PC-9 (cell line): ENCODE results near the gene COQ9. TPM values are rescaled to one million over a fixed set of nuclear protein-coding genes. Genes with fewer than 3 reads are reported as not detected.
"Not testable (repeated sequence)": the region's sequence is repeated elsewhere in the genome, so short reads cannot be mapped to it uniquely, and the experiment has no call there.

Experiments used
- BruUV-seq: library from RNA; stranded (reverse); fragments of 400-500 nt; replicated peaks from 2 replicates; lab custom pipeline; 2021; lab: Mats Ljungman, UMichigan
- CTCF ChIA-PET: fragments of 300-600 bp; sonication (Branson Sonifier 250); formaldehyde crosslinking; loops from one replicate; lab custom pipeline; 2022; ENCODE audit warnings: antibody characterized with exemption; lab: Charles Lee
- POLR2A ChIA-PET: fragments of 300-600 bp; sonication (Branson Sonifier 250); formaldehyde crosslinking; loops from one replicate; lab custom pipeline; 2022; ENCODE audit warnings: antibody characterized with exemption; ENCODE audit not compliant: unreplicated experiment; lab: Charles Lee
- DNase-seq, 2 experiments: peaks; one replicate each; pipeline versions ENCODE4 v3.0.0 to v3.0.0-alpha.2; 2015 to 2022; ENCODE audit warnings: mixed read lengths in 1 of 2
- H2AFZ ChIP-seq: fragments of 200-600 bp; sonication (generic); 2 replicates; pipeline ENCODE4 v1.8.1; 2017; ENCODE audit warnings: antibody characterized with exemption
- H3F3A ChIP-seq: fragments of 200-600 bp; sonication (generic); 2 replicates; pipeline ENCODE4 v1.8.1; 2017; ENCODE audit warnings: antibody characterized with exemption, mild to moderate bottlenecking, low read depth; ENCODE audit not compliant: insufficient read depth
- H3K27ac ChIP-seq: fragments of 200-600 bp; sonication (generic); 2 replicates; pipeline ENCODE4 v1.6.1; 2016; ENCODE audit warnings: mixed run types
- H3K27me3 ChIP-seq: fragments of 200-600 bp; sonication (generic); 2 replicates; pipeline ENCODE4 v1.6.1; 2016; ENCODE audit warnings: low read depth, mixed run types; ENCODE audit not compliant: insufficient read depth
- H3K36me3 ChIP-seq: fragments of 200-600 bp; sonication (generic); 2 replicates; pipeline ENCODE4 v1.6.1; 2016; ENCODE audit warnings: low read depth, mixed run types
- H3K4me1 ChIP-seq: fragments of 200-600 bp; sonication (generic); replicated peaks from 2 replicates; pipeline ENCODE4 v1.6.1; 2016; ENCODE audit warnings: mixed run types; ENCODE audit not compliant: insufficient read depth
- H3K4me2 ChIP-seq: fragments of 200-600 bp; sonication (generic); 2 replicates; pipeline ENCODE4 v1.6.1; 2017; ENCODE audit warnings: mixed run types
- H3K4me3 ChIP-seq: fragments of 200-600 bp; sonication (generic); 2 replicates; pipeline ENCODE4 v1.6.1; 2016; ENCODE audit warnings: mixed run types
- H3K79me2 ChIP-seq: fragments of 200-600 bp; sonication (generic); 2 replicates; pipeline ENCODE4 v1.6.1; 2017; ENCODE audit warnings: low read depth, mixed run types
- H3K9me2 ChIP-seq: fragments of 200-600 bp; sonication (generic); 2 replicates; pipeline ENCODE4 v1.8.1; 2017; ENCODE audit warnings: mild to moderate bottlenecking; ENCODE audit not compliant: insufficient read depth
- H3K9me3 ChIP-seq: fragments of 200-600 bp; sonication (generic); 2 replicates; pipeline ENCODE4 v1.8.1; 2016; ENCODE audit warnings: low read depth; ENCODE audit not compliant: insufficient read depth
- H4K20me1 ChIP-seq: fragments of 200-600 bp; sonication (generic); 2 replicates; pipeline ENCODE4 v1.8.1; 2017; ENCODE audit not compliant: insufficient read depth
- CTCF ChIP-seq: fragments of 200-600 bp; sonication (generic); conservative IDR thresholded peaks from 2 replicates; pipeline ENCODE4 v1.6.1; 2017; ENCODE audit warnings: mixed run types, antibody characterized with exemption, mild to moderate bottlenecking, moderate library complexity
- EZH2 ChIP-seq: fragments of 200-600 bp; sonication (generic); IDR thresholded peaks from 2 replicates; pipeline ENCODE4 v1.8.0; 2017; ENCODE audit warnings: antibody characterized with exemption, low read depth
- intact Hi-C: fragments of 100-400 bp; cut with micrococcal nuclease; formaldehyde crosslinking; loops from one replicate; pipeline ENCODE4 v1.10.0; 2022; ENCODE audit not compliant: unreplicated experiment
- total RNA-seq: library from RNA; stranded (reverse); gene quantifications from 2 replicates; pipeline ENCODE4 v1.2.3, GENCODE V29; 2021

The COQ9 gene
- total RNA-seq, 1 experiment from 2014 or later = 58.3 TPM

- no peak for DNase-seq
- H3K4me1 ChIP-seq = no peaks in the 10 kb centered on the region
- H4K20me1 ChIP-seq = no peaks in the 10 kb centered on the region
- no peaks in the 10 kb centered on the region for H3K79me2 ChIP-seq
- intact Hi-C loops = no loop called here
- H3K9me3 ChIP-seq = no peaks in the 10 kb centered on the region
- CTCF ChIA-PET = no interaction called here
- no peaks in the 10 kb centered on the region for H3K9me2 ChIP-seq
- no peak overlapping the region for H3K4me3 ChIP-seq
- no peak overlapping the region for H3K4me2 ChIP-seq
- no peaks in the 10 kb centered on the region for H3F3A ChIP-seq
- BruUV-seq = no TSS peak
- no peaks in the 10 kb centered on the region for H3K27me3 ChIP-seq
- no peaks in the 10 kb centered on the region for H3K36me3 ChIP-seq
- TF ChIP-seq CTCF (no peak), EZH2 (no peak)
- no peak overlapping the region for H3K27ac ChIP-seq
- no peak overlapping the region for H2AFZ ChIP-seq
- POLR2A ChIA-PET = no interaction called here
Measured at GRCh38 chr16:57497121-57497520, 49.8 kb downstream of the COQ9 start.

GRCh38 chr16:57498031-57498430, 50.8 kb downstream of the COQ9 start:
- intact Hi-C loops = no loop called here
- Histone ChIP-seq H3K36me3 (no peaks in the 10 kb centered on the region), H3K9me2 (no peaks in the 10 kb centered on the region), H3K4me1 (no peaks in the 10 kb centered on the region), H3K4me2 (no peak overlapping the region), H2AFZ (no peak overlapping the region), H3F3A (no peaks in the 10 kb centered on the region), H3K27me3 (no peaks in the 10 kb centered on the region), H4K20me1 (no peaks in the 10 kb centered on the region), H3K79me2 (no peaks in the 10 kb centered on the region), H3K9me3 (no peaks in the 10 kb centered on the region), H3K4me3 (no peak overlapping the region), H3K27ac (no peak overlapping the region)
- no peak for TF ChIP-seq CTCF
- POLR2A ChIA-PET = no interaction called here
- CTCF ChIA-PET = no interaction called here
- no peak for DNase-seq
- no TSS peak for BruUV-seq

- BruUV-seq, CTCF ChIA-PET, H2AFZ ChIP-seq, H3K4me3 ChIP-seq, POLR2A ChIA-PET, DNase-seq, H3K27me3 ChIP-seq, H3K4me2 ChIP-seq, H3F3A ChIP-seq, H3K79me2 ChIP-seq, H3K27ac ChIP-seq, H3K9me3 ChIP-seq, H3K36me3 ChIP-seq, H4K20me1 ChIP-seq, H3K9me2 ChIP-seq, intact Hi-C loops, H3K4me1 ChIP-seq: not testable (repeated sequence)
Measured at GRCh38 chr16:57499941-57500340, 52.7 kb downstream of the COQ9 start.

- H3K27ac ChIP-seq = no peak overlapping the region
- no peak for TF ChIP-seq EZH2
- no peak for TF ChIP-seq CTCF
- no TSS peak for BruUV-seq
- no peak overlapping the region for H3K4me2 ChIP-seq
- peaks cover 8% of the 10 kb centered on the region; the same call in 1 of the 2 replicates for H3K27me3 ChIP-seq
- CTCF ChIA-PET = no interaction called here
- intact Hi-C loops = no loop called here
- H3K4me3 ChIP-seq = no peak overlapping the region
- no peaks in the 10 kb centered on the region for H3K9me3 ChIP-seq
- H4K20me1 ChIP-seq = no peaks in the 10 kb centered on the region
- DNase-seq = no peak
- H3K9me2 ChIP-seq = no peaks in the 10 kb centered on the region
- no peaks in the 10 kb centered on the region for H3K36me3 ChIP-seq
- no peak overlapping the region for H2AFZ ChIP-seq
- H3K79me2 ChIP-seq = no peaks in the 10 kb centered on the region
- no peaks in the 10 kb centered on the region for H3F3A ChIP-seq
- H3K4me1 ChIP-seq = no peaks in the 10 kb centered on the region
- POLR2A ChIA-PET = no interaction called here
Measured at GRCh38 chr16:57500578-57501111, 53.4 kb downstream of the COQ9 start.
